Memory B cell (primary cell): Measurements from ENCODE around the gene RDH16.

Source experiments
- ATAC-seq: fragments of 150-1000 bp; cut with Tn5 transposase; 2 replicates; pipeline ENCODE4 v1.10.0; 2021; ENCODE audit warnings: low read depth, mild to moderate bottlenecking, moderate library complexity
- DNase-seq, 2 donors: peaks; one replicate each; pipeline ENCODE4 v3.0.0; 2022; ENCODE audit warnings: low spot score in 2 of 2
- H3K27ac Mint-ChIP-seq: one replicate; pipeline ENCODE4 v1.8.0; 2022; ENCODE audit warnings: mild to moderate bottlenecking, moderate library complexity, mixed read lengths
- H3K27me3 Mint-ChIP-seq: one replicate; pipeline ENCODE4 v1.8.0; 2022; ENCODE audit warnings: mixed read lengths
- H3K36me3 Mint-ChIP-seq: one replicate; pipeline ENCODE4 v1.8.0; 2022; ENCODE audit warnings: mild to moderate bottlenecking, mixed read lengths
- H3K4me1 Mint-ChIP-seq: one replicate; pipeline ENCODE4 v1.8.0; 2022; ENCODE audit warnings: mixed read lengths
- H3K4me3 Mint-ChIP-seq: one replicate; pipeline ENCODE4 v1.8.0; 2022; ENCODE audit warnings: mild to moderate bottlenecking, moderate library complexity, mixed read lengths
- H3K9me3 Mint-ChIP-seq: one replicate; pipeline ENCODE4 v1.8.0; 2022; ENCODE audit warnings: mixed read lengths

RDH16 gene

GRCh38 chr12:56957229-56958052 is at the start of gene RDH16:
Gene RDH16 (minus strand): TSS chr12:56957608. CDS start chr12:56957462, 146 bp downstream.
- peaks cover 20% of the 10 kb centered on the region for H3K36me3 Mint-ChIP-seq
- no peak within 1 kb of the TSS for H3K27ac Mint-ChIP-seq
- no peaks in the 10 kb centered on the region for H3K4me1 Mint-ChIP-seq
- peaks cover 6% of the 10 kb centered on the region for H3K9me3 Mint-ChIP-seq
- H3K4me3 Mint-ChIP-seq = no peak within 1 kb of the TSS
- ATAC-seq (no peak), DNase-seq (peak in 1 of 2 donors; percentile 4)
- peaks cover 13% of the 10 kb centered on the region for H3K27me3 Mint-ChIP-seq

- Mint-ChIP-seq H3K4me1 (peaks cover 22% of the 10 kb centered on the region), H3K9me3 (no peaks in the 10 kb centered on the region), H3K36me3 (peaks cover 8% of the 10 kb centered on the region), H3K4me3 (peak overlapping the region; percentile 87), H3K27ac (peak overlapping the region; percentile 91), H3K27me3 (no peaks in the 10 kb centered on the region)
- no peak for ATAC-seq
- no peak for DNase-seq
These were observed 49.5 kb upstream of the RDH16 start for GRCh38 chr12:57006809-57007475.

- H3K27ac Mint-ChIP-seq = peak within 1 kb of the TSS; percentile 91
- H3K4me3 Mint-ChIP-seq = peak within 1 kb of the TSS; percentile 90
- H3K4me1 Mint-ChIP-seq = peaks cover 22% of the 10 kb centered on the region
- H3K9me3 Mint-ChIP-seq = no peaks in the 10 kb centered on the region
- H3K36me3 Mint-ChIP-seq = peaks cover 8% of the 10 kb centered on the region
- peak; percentile 75 to 82 for DNase-seq
- ATAC-seq = peak; percentile 90
- H3K27me3 Mint-ChIP-seq = no peaks in the 10 kb centered on the region
These were observed 48.8 kb upstream of the RDH16 start, which contains the start of gene ZBTB39 for GRCh38 chr12:57005980-57006808. Gene ZBTB39 (minus strand): TSS chr12:57006546. CDS start chr12:57004917, 1,629 bp downstream.

- peaks cover 12% of the 10 kb centered on the region for H3K36me3 Mint-ChIP-seq
- H3K27ac Mint-ChIP-seq = no peak overlapping the region
These were observed 47.2 kb upstream of the RDH16 start for GRCh38 chr12:57004651-57005050.

GRCh38 chr12:57003395-57003794 is 46.0 kb upstream of the RDH16 start:
- Mint-ChIP-seq H3K4me1 (peaks cover 37% of the 10 kb centered on the region), H3K27me3 (no peaks in the 10 kb centered on the region), H3K4me3 (no peak overlapping the region), H3K36me3 (peaks cover 12% of the 10 kb centered on the region), H3K27ac (no peak overlapping the region), H3K9me3 (no peaks in the 10 kb centered on the region)
- no peak for DNase-seq
- no peak for ATAC-seq

More at GRCh38 chr12:57004651-57005050, 47.2 kb upstream of the RDH16 start:
- no peaks in the 10 kb centered on the region for H3K27me3 Mint-ChIP-seq
- no peaks in the 10 kb centered on the region for H3K9me3 Mint-ChIP-seq
- no peak for DNase-seq
- H3K4me3 Mint-ChIP-seq = no peak overlapping the region
- no peak for ATAC-seq
- H3K4me1 Mint-ChIP-seq = peaks cover 30% of the 10 kb centered on the region

GRCh38 chr12:57001448-57001906 is 44.1 kb upstream of the RDH16 start:
- H3K4me1 Mint-ChIP-seq = peaks cover 39% of the 10 kb centered on the region

GRCh38 chr12:57000393-57000792 is 43.0 kb upstream of the RDH16 start:
- H3K27ac Mint-ChIP-seq = peak overlapping the region; percentile 38

More at GRCh38 chr12:57001448-57001906, 44.1 kb upstream of the RDH16 start:
- H3K27ac Mint-ChIP-seq = no peak overlapping the region
- ATAC-seq (peak; percentile 49), DNase-seq (peak; percentile 71 to 72)
- no peaks in the 10 kb centered on the region for H3K27me3 Mint-ChIP-seq
- peaks cover 15% of the 10 kb centered on the region for H3K36me3 Mint-ChIP-seq
- H3K4me3 Mint-ChIP-seq = no peak overlapping the region
- H3K9me3 Mint-ChIP-seq = no peaks in the 10 kb centered on the region

GRCh38 chr12:56999456-56999855 is 42.0 kb upstream of the RDH16 start:
- Mint-ChIP-seq H3K36me3 (peaks cover 22% of the 10 kb centered on the region), H3K4me3 (no peak overlapping the region), H3K27ac (peak overlapping the region; percentile 71), H3K27me3 (no peaks in the 10 kb centered on the region), H3K9me3 (no peaks in the 10 kb centered on the region), H3K4me1 (peaks cover 36% of the 10 kb centered on the region)
- DNase-seq (no peak), ATAC-seq (no peak)

More at GRCh38 chr12:57000393-57000792, 43.0 kb upstream of the RDH16 start:
- no peak for DNase-seq
- ATAC-seq = no peak
- Mint-ChIP-seq H3K9me3 (no peaks in the 10 kb centered on the region), H3K36me3 (peaks cover 20% of the 10 kb centered on the region), H3K4me3 (no peak overlapping the region), H3K27me3 (no peaks in the 10 kb centered on the region), H3K4me1 (peaks cover 40% of the 10 kb centered on the region)

- DNase-seq = no peak
- peak; percentile 84 for ATAC-seq
- Mint-ChIP-seq H3K27me3 (no peaks in the 10 kb centered on the region), H3K9me3 (no peaks in the 10 kb centered on the region), H3K4me3 (peak overlapping the region; percentile 43), H3K27ac (peak overlapping the region; percentile 71), H3K36me3 (peaks cover 17% of the 10 kb centered on the region), H3K4me1 (peaks cover 33% of the 10 kb centered on the region)
These were observed 41.6 kb upstream of the RDH16 start for GRCh38 chr12:56998981-56999380.

GRCh38 chr12:56998316-56998715 is 40.9 kb upstream of the RDH16 start:
- no peaks in the 10 kb centered on the region for H3K27me3 Mint-ChIP-seq
- H3K4me3 Mint-ChIP-seq = no peak overlapping the region
- H3K4me1 Mint-ChIP-seq = peaks cover 30% of the 10 kb centered on the region
- DNase-seq (no peak), ATAC-seq (no peak)
- peaks cover 14% of the 10 kb centered on the region for H3K36me3 Mint-ChIP-seq
- no peak overlapping the region for H3K27ac Mint-ChIP-seq
- no peaks in the 10 kb centered on the region for H3K9me3 Mint-ChIP-seq

- no peak overlapping the region for H3K27ac Mint-ChIP-seq
- H3K4me3 Mint-ChIP-seq = no peak overlapping the region
- DNase-seq (no peak), ATAC-seq (no peak)
- H3K4me1 Mint-ChIP-seq = peaks cover 30% of the 10 kb centered on the region
- peaks cover 16% of the 10 kb centered on the region for H3K36me3 Mint-ChIP-seq
- H3K27me3 Mint-ChIP-seq = no peaks in the 10 kb centered on the region
- H3K9me3 Mint-ChIP-seq = no peaks in the 10 kb centered on the region
These were observed 39.6 kb upstream of the RDH16 start for GRCh38 chr12:56996793-56997545.

- Mint-ChIP-seq H3K36me3 (peaks cover 16% of the 10 kb centered on the region), H3K9me3 (no peaks in the 10 kb centered on the region), H3K27me3 (no peaks in the 10 kb centered on the region), H3K27ac (no peak overlapping the region), H3K4me1 (peaks cover 29% of the 10 kb centered on the region), H3K4me3 (no peak overlapping the region)
- ATAC-seq = no peak
- no peak for DNase-seq
These were observed 38.6 kb upstream of the RDH16 start for GRCh38 chr12:56995930-56996496.
